IMR-90 (cell line): ENCODE results near the gene EPC1. TPM values are rescaled to one million over a fixed set of nuclear protein-coding genes. Genes with fewer than 3 reads are reported as not detected.
"Not testable (repeated sequence)": the region's sequence is repeated elsewhere in the genome, so short reads cannot be mapped to it uniquely, and the experiment has no call there.

ENCODE experiments used
- ATAC-seq: fragments of 200-7000 bp; cut with Tn5 transposase; 2 replicates; pipeline ENCODE4 v1.9.1; 2020; ENCODE audit warnings: low read depth, mild to moderate bottlenecking, moderate library complexity
- BruUV-seq: library from RNA; stranded (reverse); fragments of 400-500 nt; replicated peaks from 2 replicates; lab custom pipeline; 2021; lab: Mats Ljungman, UMichigan
- CTCF ChIA-PET: fragments of 300-600 bp; formaldehyde crosslinking; extraction: SDS; loops from one replicate; lab custom pipeline; 2021; ENCODE audit warnings: antibody characterized with exemption; lab: Yijun Ruan, JAX
- POLR2A ChIA-PET: fragments of 300-600 bp; sonication (Branson Sonifier 250); formaldehyde crosslinking; loops from one replicate; lab custom pipeline; 2022; ENCODE audit warnings: antibody characterized with exemption; ENCODE audit not compliant: unreplicated experiment; lab: Charles Lee
- DNase-seq: peaks from one replicate; pipeline ENCODE4 v3.0.0; 2013
- H2AFZ ChIP-seq: replicated peaks from 2 replicates; pipeline ENCODE3; 2013; ENCODE audit warnings: low read length, mild to moderate bottlenecking; ENCODE audit not compliant: poor library complexity
- H2AK5ac ChIP-seq: 2 replicates; pipeline ENCODE4 v1.6.1; 2013; ENCODE audit warnings: low read depth, low read length, inconsistent platforms
- H2AK9ac ChIP-seq: replicated peaks from 2 replicates; pipeline ENCODE3; 2013; ENCODE audit warnings: mild to moderate bottlenecking, low read depth, low read length, moderate library complexity; ENCODE audit not compliant: poor library complexity
- H2BK120ac ChIP-seq: 2 replicates; pipeline ENCODE4 v1.6.1; 2013; ENCODE audit warnings: low read depth, low read length, inconsistent platforms
- H2BK15ac ChIP-seq: 3 replicates; pipeline ENCODE4 v1.6.1; 2013; ENCODE audit warnings: low read depth, low read length, inconsistent platforms
- H2BK20ac ChIP-seq: 2 replicates; pipeline ENCODE4 v1.6.1; 2013; ENCODE audit warnings: low read depth, mild to moderate bottlenecking, inconsistent platforms, low read length, moderate library complexity
- H2BK5ac ChIP-seq: 2 replicates; pipeline ENCODE4 v1.6.1; 2013; ENCODE audit warnings: mild to moderate bottlenecking, low read depth, low read length, inconsistent platforms; ENCODE audit not compliant: poor library complexity, severe bottlenecking
- H3K14ac ChIP-seq: replicated peaks from 2 replicates; pipeline ENCODE4 v1.6.1; 2013; ENCODE audit warnings: low read depth, low read length, inconsistent platforms
- H3K18ac ChIP-seq: 2 replicates; pipeline ENCODE4 v1.6.1; 2013; ENCODE audit warnings: low read depth, low read length, control low read depth
- H3K23ac ChIP-seq: 2 replicates; pipeline ENCODE4 v1.6.1; 2013; ENCODE audit warnings: low read depth, low read length, inconsistent platforms
- H3K27ac ChIP-seq: 2 replicates; pipeline ENCODE4 v1.5.1; 2013; ENCODE audit warnings: mild to moderate bottlenecking, control low read depth, low read length; ENCODE audit not compliant: insufficient read depth
- H3K27me3 ChIP-seq: 2 replicates; pipeline ENCODE4 v1.6.1; 2013; ENCODE audit warnings: low read length; ENCODE audit not compliant: control insufficient read depth, insufficient read depth
- H3K36me3 ChIP-seq: 2 replicates; pipeline ENCODE4 v1.6.1; 2013; ENCODE audit warnings: low read length, mixed read lengths; ENCODE audit not compliant: control insufficient read depth, insufficient read depth
- H3K4ac ChIP-seq: 2 replicates; pipeline ENCODE4 v1.6.1; 2013; ENCODE audit warnings: low read depth, low read length, inconsistent platforms
- H3K4me1 ChIP-seq: 2 replicates; pipeline ENCODE4 v1.6.1; 2013; ENCODE audit warnings: low read length, mixed read lengths; ENCODE audit not compliant: control insufficient read depth, insufficient read depth
- H3K4me2 ChIP-seq: 2 replicates; pipeline ENCODE4 v1.6.1; 2013; ENCODE audit warnings: low read depth, mild to moderate bottlenecking, control low read depth, low read length, moderate library complexity
- H3K4me3 ChIP-seq: 2 replicates; pipeline ENCODE4 v1.5.1; 2013; ENCODE audit warnings: low read depth, mild to moderate bottlenecking, control low read depth, low read length, moderate library complexity; ENCODE audit not compliant: insufficient read depth
- H3K56ac ChIP-seq: 2 replicates; pipeline ENCODE4 v1.6.1; 2013; ENCODE audit warnings: low read length, inconsistent platforms; ENCODE audit not compliant: insufficient read depth; ENCODE audit errors: extremely low read depth
- H3K79me1 ChIP-seq, 2 experiments: 2 replicates each; pipeline ENCODE4 v1.6.1; 2013; ENCODE audit warnings: low read length in 2 of 2, inconsistent platforms in 1 of 2, low read depth in 1 of 2
- H3K9ac ChIP-seq: 2 replicates; pipeline ENCODE4 v1.6.1; 2013; ENCODE audit warnings: low read depth, low read length, control low read depth
- H3K9me1 ChIP-seq: 2 replicates; pipeline ENCODE4 v1.6.1; 2013; ENCODE audit warnings: low read length, inconsistent platforms; ENCODE audit not compliant: insufficient read depth
- H3K9me3 ChIP-seq: 2 replicates; pipeline ENCODE4 v1.6.1; 2013; ENCODE audit warnings: low read length; ENCODE audit not compliant: control insufficient read depth, insufficient read depth
- H4K20me1 ChIP-seq: 2 replicates; pipeline ENCODE4 v1.6.1; 2013; ENCODE audit warnings: low read length, inconsistent platforms; ENCODE audit not compliant: insufficient read depth
- H4K5ac ChIP-seq: 2 replicates; pipeline ENCODE4 v1.6.1; 2013; ENCODE audit warnings: mild to moderate bottlenecking, low read depth, low read length, control low read depth
- H4K8ac ChIP-seq, 2 experiments: 2 replicates each; pipeline ENCODE4 v1.6.1; 2013; ENCODE audit warnings: low read depth in 2 of 2, low read length in 2 of 2, control low read depth in 1 of 2, inconsistent platforms in 1 of 2
- H4K91ac ChIP-seq: 2 replicates; pipeline ENCODE4 v1.6.1; 2013; ENCODE audit warnings: low read depth, low read length, inconsistent platforms; ENCODE audit not compliant: insufficient read depth
- MXI1 ChIP-seq: IDR thresholded peaks from 2 replicates; pipeline ENCODE4 v1.6.1; 2012; ENCODE audit warnings: low read depth, mild to moderate bottlenecking, low read length, moderate library complexity, borderline replicate concordance
- RFX5 ChIP-seq: IDR thresholded peaks from 2 replicates; pipeline ENCODE4 v1.8.0; 2012; ENCODE audit warnings: low read depth, mild to moderate bottlenecking, low read length, moderate library complexity
- WGBS, 2 experiments: methylation state at CpG; one replicate each; pipeline versions ENCODE4 v1.1.5 to v1.1.7; 2013; ENCODE audit warnings: missing lambda C conversion rate in 2 of 2; ENCODE audit not compliant: insufficient read length in 1 of 2; ENCODE audit errors: extremely low coverage in 2 of 2; 5-methylcytosine and 5-hydroxymethylcytosine counted together
- dilution Hi-C: fragments of 300-500 bp; cut with HindIII; formaldehyde crosslinking; loops from one replicate; pipeline ENCODE4 v1.14.3; 2018; ENCODE audit warnings: low sequenced_read_pairs; ENCODE audit not compliant: unreplicated experiment
- in situ Hi-C: fragments of 300-500 bp; cut with MboI; formaldehyde crosslinking; loops from 3 replicates; pipeline ENCODE4 v1.14.3; 2019; ENCODE audit warnings: low sequenced_read_pairs, inconsistent platforms, mixed read lengths
- intact Hi-C: fragments of 100-400 bp; cut with micrococcal nuclease; formaldehyde crosslinking; loops from 2 replicates; pipeline ENCODE4 v1.10.0; 2022
- polyA plus RNA-seq, 3 experiments: library from polyadenylated mRNA; depleted of rRNA; stranded (reverse); fragments of >200 nt; gene quantifications; 2 replicates each; pipeline ENCODE4 v1.2.3, GENCODE V29; 2012; ENCODE audit warnings: low replicate concordance in 1 of 3
- total RNA-seq: library from RNA; depleted of rRNA; stranded (reverse); fragments of >200 nt; gene quantifications from 2 replicates; pipeline ENCODE4 v1.2.3, GENCODE V29; 2012

Gene EPC1
- total and polyA plus RNA-seq, 2 of the 4 experiments (the other 2 are of a cell fraction) = 21.9 to 23.5 TPM

DNA sequence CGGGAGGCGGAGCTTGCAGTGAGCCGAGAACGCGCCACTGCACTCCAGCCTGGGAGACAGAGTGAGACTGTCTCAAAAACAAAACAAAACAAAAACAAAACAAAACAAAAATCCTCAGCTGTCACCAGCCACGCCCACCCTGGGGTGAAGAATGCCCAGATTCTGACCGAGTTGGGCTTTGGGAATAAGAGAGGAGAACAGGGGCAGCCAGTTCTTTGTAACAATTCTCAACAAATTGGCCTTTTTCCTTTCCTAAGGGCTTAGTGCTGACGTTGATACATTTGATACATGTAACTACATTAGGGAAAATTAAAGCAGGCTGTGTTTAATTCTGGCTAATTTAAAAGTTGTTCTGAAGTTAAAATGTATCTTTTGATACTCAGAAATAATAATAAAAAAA is 121.0 kb downstream of the EPC1 start:
- H2BK20ac ChIP-seq = no peak overlapping the region
- no peaks in the 10 kb centered on the region for H3K9me1 ChIP-seq
- intact Hi-C loops (no loop called here), in situ Hi-C loops (no loop called here), dilution Hi-C loops (no loop called here)
- H2BK5ac ChIP-seq = no peak overlapping the region
- no peak overlapping the region for H2BK15ac ChIP-seq
- H3K27me3 ChIP-seq = peaks cover 1% of the 10 kb centered on the region; the same call in 1 of the 2 replicates
- no peak overlapping the region for H2BK120ac ChIP-seq
- H3K18ac ChIP-seq = no peak overlapping the region
- no peaks in the 10 kb centered on the region for H3K4me1 ChIP-seq
- H3K4ac ChIP-seq = no peak overlapping the region
- no peaks in the 10 kb centered on the region for H4K20me1 ChIP-seq
- ChIA-PET POLR2A (no interaction called here), CTCF (interaction anchor here (0.7 kb wide), 1 partner anchor 40 kb away, joined by 4 read pairs; no protein-coding TSS in a partner anchor)
- ATAC-seq = no peak
- H4K8ac ChIP-seq = no peak overlapping the region
- H3K4me3 ChIP-seq = no peak overlapping the region
- no peak overlapping the region for H3K9ac ChIP-seq
- no peak overlapping the region for H3K56ac ChIP-seq
- no TSS peak for BruUV-seq
- no peaks in the 10 kb centered on the region for H3K79me1 ChIP-seq
- no peak overlapping the region for H3K4me2 ChIP-seq
- H3K9me3 ChIP-seq = peaks cover 5% of the 10 kb centered on the region
- no peak overlapping the region for H4K5ac ChIP-seq
- H3K14ac ChIP-seq = no peak overlapping the region
- no peak for DNase-seq
- no peaks in the 10 kb centered on the region for H3K36me3 ChIP-seq
- no CpG with 5 or more reads among the region's 8 CpGs for WGBS, 2 experiments
- TF ChIP-seq MXI1 (no peak), RFX5 (no peak)
- no peak overlapping the region for H2AK5ac ChIP-seq
- H2AFZ ChIP-seq = no peak overlapping the region
- H4K91ac ChIP-seq = no peak overlapping the region
- no peak overlapping the region for H3K23ac ChIP-seq
- H2AK9ac ChIP-seq = no peak overlapping the region
- no peak overlapping the region for H3K27ac ChIP-seq

GRCh38 chr10:32222376-32222775 is 124.6 kb downstream of the EPC1 start:
- dilution Hi-C loops, DNase-seq, H2AFZ ChIP-seq, H3K18ac ChIP-seq, H3K14ac ChIP-seq, H4K91ac ChIP-seq, H2AK9ac ChIP-seq, H3K9ac ChIP-seq, H4K20me1 ChIP-seq, H3K79me1 ChIP-seq, intact Hi-C loops, H4K5ac ChIP-seq, H2BK120ac ChIP-seq, H3K4me3 ChIP-seq, BruUV-seq, H2BK20ac ChIP-seq, H3K27ac ChIP-seq, H3K4ac ChIP-seq, H2BK15ac ChIP-seq, H3K36me3 ChIP-seq, H2AK5ac ChIP-seq, H2BK5ac ChIP-seq, ATAC-seq, H3K4me2 ChIP-seq, H3K23ac ChIP-seq, H3K4me1 ChIP-seq, H4K8ac ChIP-seq, H3K27me3 ChIP-seq, H3K56ac ChIP-seq, H3K9me1 ChIP-seq, H3K9me3 ChIP-seq: not testable (repeated sequence)
- no CpG with 5 or more reads among the region's 4 CpGs for WGBS, 2 experiments
- ChIA-PET POLR2A (interaction anchor here (0.6 kb wide), 1 partner anchor 64 kb away, joined by 3 read pairs; no protein-coding TSS in a partner anchor), CTCF (interaction anchor here (0.6 kb wide), 1 partner anchor 906 kb away, joined by 4 read pairs; no protein-coding TSS in a partner anchor)
- in situ Hi-C loops = loop anchor here (25.0 kb wide), 1 partner anchor 360 kb away; no protein-coding TSS in a partner anchor
